GM11168 (cell line): ENCODE results near the gene MROH2A.
"Not testable (repeated sequence)": the region's sequence is repeated elsewhere in the genome, so short reads cannot be mapped to it uniquely, and the experiment has no call there.

Source experiments
- in situ Hi-C: fragments of 300-500 bp; cut with MboI; formaldehyde crosslinking; loops from one replicate; pipeline ENCODE4 v1.12.0; 2022; ENCODE audit warnings: low sequenced_read_pairs; ENCODE audit not compliant: unreplicated experiment

Gene MROH2A

DNA sequence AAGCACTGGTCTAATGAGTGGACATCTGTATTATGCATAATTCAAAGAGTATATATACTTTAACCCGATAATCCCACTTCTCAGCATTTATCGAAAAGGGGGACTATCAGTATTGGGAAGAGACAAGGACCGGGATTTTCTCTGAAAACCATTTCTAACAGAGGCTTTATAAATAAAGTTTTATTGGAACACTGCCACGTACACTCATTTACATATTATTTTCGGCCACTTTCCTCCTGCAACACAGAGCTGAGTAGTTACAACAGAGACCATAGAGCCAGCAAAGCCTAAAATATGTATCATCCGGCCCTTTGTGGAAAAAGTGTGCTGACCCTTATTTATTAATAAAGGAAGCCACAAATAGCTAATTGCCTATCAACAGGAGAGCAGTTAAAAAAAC, 73.0 kb downstream of the MROH2A start:
- in situ Hi-C loops: no loop called here

DNA sequence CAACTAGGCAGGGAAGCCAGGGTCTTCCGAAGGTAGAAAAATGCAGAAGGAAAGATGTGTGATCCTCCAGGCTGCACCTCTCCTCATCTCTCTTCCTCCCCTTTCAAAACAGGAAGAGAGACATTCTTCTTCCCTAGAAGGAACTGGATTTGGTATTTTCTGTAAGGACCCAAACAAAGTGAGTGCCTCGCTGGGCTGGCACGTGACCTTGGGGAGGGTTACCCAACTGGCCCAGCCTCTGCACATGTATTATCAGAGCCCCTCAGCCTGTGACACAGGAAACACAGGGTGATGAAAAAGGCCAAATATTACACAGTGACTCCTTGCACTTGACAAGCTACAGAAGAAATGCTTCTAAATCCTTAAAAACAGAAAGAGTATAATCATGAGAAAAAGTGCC, 73.9 kb downstream of the MROH2A start:
- in situ Hi-C loops: no loop called here

- in situ Hi-C loops: no loop called here
Measured at GRCh38 chr2:233853353-233853752, 75.2 kb downstream of the MROH2A start.

DNA sequence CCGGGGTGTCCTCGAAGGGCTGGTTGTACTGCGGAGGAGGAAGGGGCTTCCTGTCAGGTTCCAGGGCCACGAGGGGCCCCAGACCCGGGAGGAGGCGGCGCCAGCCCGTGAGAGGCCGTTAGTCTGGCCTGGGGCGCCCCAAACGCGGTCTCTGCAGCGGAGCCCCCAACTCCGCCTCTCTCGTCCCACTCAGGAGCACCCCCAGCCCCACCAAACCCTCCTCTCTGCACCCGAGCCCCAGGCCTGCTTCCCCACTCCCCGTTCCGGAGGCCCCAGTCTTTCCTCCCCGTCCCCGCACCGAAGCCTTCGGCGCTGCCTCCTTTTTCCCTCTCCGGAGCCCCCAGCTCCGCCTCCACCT, 75.7 kb downstream of the MROH2A start:
- in situ Hi-C loops: no loop called here

- in situ Hi-C loops: no loop called here
Measured at GRCh38 chr2:233854241-233854981, 76.3 kb downstream of the MROH2A start, which contains the start of gene HJURP. Gene HJURP (minus strand): TSS chr2:233854535. CDS start chr2:233854500, 35 bp downstream.

- in situ Hi-C loops: no loop called here
Measured at GRCh38 chr2:233855345-233855744, 77.2 kb downstream of the MROH2A start.

- in situ Hi-C loops: no loop called here
Measured at GRCh38 chr2:233856184-233856583, 78.1 kb downstream of the MROH2A start.

- in situ Hi-C loops: no loop called here
Measured at GRCh38 chr2:233857511-233858141, 79.5 kb downstream of the MROH2A start.

GRCh38 chr2:233858331-233858730, 80.2 kb downstream of the MROH2A start:
- in situ Hi-C loops: no loop called here

- in situ Hi-C loops: no loop called here
Measured at GRCh38 chr2:233862261-233862768, 84.2 kb downstream of the MROH2A start.

- in situ Hi-C loops: no loop called here
Measured at GRCh38 chr2:233865838-233866237, 87.7 kb downstream of the MROH2A start.

DNA sequence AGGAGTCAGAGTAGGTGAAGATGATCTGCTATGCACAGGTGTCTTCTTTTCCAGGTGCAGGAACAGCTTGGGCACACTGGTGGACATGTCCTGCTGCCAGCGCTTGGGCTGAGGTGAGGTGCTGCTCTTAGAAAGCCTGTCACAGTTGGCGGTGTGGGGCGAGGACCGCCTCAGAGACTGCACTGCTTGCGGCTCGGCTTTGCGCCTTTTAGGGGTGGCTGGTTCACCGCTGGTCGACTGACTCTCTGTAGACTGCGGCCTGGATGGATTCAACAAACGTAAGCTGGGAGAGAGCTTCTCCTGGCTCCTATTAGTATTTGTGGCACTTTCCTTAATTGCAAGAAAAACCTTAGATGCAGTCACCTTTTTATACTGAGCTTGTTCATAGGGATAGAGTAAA, 88.3 kb downstream of the MROH2A start:
- in situ Hi-C loops: no loop called here

DNA sequence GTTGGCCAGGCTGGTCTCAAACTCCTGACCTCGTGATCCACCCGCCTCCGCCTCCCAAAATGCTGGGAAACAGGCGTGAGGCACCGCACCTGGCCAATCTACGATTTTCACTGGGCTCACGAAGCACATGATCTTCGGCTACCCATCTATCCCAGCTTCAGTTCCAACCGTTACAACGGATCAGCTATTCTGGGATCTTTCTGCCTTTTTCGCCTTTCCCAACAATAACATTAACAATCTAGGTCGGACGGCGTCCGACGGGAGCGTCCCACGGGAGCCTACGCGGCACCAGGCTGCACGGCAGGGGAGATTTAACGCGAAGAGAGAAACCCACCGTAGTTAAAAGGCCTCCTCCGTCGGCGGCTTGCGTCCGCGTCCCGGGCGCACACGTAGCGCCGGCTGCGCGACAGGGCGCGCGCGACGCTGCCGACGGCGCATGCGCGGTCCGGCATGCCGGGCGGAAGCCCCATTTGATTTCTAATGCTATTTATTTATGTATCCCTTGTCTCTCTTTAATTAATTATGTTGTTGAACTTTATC, 89.9 kb downstream of the MROH2A start, which contains the start of gene MSL3B:
TSS of gene MSL3B (minus strand) at position 394 of the 540 bp plus-strand sequence.
- in situ Hi-C loops: no loop called here

DNA sequence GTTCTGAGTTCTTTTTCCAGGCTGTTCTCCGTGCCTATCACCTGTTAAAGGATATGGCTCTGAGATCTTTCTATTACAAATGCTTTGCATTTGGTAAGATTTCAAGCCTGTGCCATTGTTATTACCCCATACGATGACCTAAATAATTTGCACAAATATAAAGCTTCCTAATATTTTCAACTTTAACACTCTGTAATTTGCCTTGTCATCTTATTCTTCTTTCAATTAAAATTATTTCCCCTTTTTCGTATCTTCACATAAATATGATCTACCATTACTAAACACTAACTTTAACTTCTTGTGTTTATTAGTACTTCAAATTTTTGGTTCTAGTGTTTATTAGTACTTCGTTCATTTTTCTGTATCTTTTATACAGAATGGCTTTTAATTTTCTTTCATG, 93.3 kb downstream of the MROH2A start:
- in situ Hi-C loops: no loop called here

GRCh38 chr2:233872125-233872524, 94.0 kb downstream of the MROH2A start:
- in situ Hi-C loops: not testable (repeated sequence)

GRCh38 chr2:233882353-233882752, 104.2 kb downstream of the MROH2A start:
- in situ Hi-C loops: no loop called here
